Dermis microvascular lymphatic vessel endothelial cell (primary cell): Measurements from ENCODE around the gene RAB10. TPM values are rescaled to one million over a fixed set of nuclear protein-coding genes. Genes with fewer than 3 reads are reported as not detected.
"Not testable (repeated sequence)": the region's sequence is repeated elsewhere in the genome, so short reads cannot be mapped to it uniquely, and the experiment has no call there.

Experiments used
- DNase-seq, 2 donors: peaks; one replicate each; pipeline versions ENCODE4 v3.0.0 to v3.0.0-alpha.2; 2010; ENCODE audit warnings: low read depth in 2 of 2
- total RNA-seq: library from RNA; depleted of rRNA; stranded (reverse); fragments of >200 nt; gene quantifications from 2 replicates; pipeline ENCODE4 v1.2.1, GENCODE V29; 2014

The RAB10 gene
- total RNA-seq, 1 donor from 2014 or later = 46.2 TPM

DNA sequence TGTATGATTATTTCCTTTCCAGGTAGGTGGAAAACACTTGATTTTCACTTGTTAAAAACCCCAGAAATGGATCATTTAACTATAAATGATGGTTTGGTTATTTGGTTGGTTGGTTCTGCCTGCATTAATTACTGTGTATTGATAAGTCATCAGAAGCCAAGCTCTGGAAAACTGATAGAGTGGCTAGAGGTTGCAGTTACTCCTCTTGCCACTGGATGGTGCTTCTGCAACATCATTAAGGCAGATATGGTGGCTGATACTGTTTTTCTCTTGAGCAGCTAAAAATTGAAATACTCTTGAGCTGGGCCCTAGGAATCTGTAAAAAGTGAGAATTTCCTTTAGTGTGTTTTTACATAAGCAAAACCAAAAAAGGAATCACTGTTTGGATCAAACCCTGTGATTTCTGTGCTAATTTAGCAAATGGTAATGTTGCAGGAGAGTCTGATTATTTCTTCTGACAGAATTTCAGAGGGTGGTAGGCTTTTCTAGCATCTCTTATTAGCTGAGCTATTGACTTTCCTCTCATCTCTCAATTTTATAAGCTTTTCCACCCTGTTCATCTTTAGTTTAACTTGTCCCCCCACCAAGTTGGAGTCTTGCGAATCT is 54.3 kb downstream of the RAB10 start:
- peak in 1 of 2 donors; percentile 46 for DNase-seq

DNA sequence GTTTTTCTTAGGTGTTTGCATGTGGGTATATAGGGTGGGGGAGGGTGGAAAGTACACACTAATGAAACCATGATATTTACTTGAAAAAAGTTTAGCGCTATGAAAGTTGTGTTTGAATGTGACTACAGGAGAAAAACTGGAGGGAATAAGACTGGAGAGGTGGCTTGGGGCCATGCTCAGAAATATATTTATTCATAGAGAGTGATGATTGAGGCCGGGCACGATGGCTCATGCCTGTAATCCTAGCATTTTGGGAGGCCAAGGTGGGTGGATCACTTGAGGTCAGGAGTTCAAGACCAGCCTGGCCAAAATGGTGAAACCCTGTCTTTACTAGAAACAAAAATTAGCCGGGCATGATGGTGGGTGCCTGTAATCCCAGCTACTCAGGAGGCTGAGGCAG is 55.0 kb downstream of the RAB10 start:
- not testable (repeated sequence) for DNase-seq

DNA sequence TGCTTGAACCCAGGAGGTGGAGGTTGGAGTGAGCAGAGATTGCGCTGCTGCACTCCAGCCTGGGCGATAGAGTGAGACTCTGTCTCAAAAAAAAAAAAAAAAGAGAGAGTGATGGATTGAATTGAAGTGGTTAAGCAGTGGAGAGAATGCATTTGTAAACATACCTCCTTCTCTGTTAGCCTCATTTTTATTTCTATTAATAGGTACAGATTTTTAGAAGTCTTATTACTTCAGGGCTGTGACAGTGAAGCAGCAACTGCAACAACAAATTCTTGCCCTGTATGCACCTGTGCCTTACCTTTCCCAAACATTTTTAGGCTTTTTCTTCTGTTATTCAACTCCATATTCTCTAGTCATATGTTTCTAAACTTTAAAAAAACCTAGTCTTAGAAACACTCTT is 55.5 kb downstream of the RAB10 start:
- DNase-seq = no peak

DNA sequence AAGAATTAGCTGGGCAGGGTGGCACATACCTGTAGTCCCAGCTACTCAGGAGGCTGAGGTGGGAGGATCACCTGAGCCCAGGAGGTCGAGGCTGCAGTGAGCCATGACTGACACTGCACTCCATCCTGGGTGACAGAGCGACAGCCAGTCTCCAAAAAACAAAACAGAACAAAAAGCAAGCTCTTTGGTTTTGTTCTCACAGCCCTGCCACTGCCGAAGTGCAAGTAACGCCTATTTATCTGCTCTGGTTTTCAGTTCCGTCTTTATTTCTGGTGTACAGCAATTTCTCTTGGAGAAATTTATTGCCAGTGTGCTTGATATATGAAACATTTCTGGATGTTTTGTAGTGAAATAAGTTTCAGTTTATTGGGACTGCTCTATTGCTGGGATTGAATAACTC is 61.9 kb downstream of the RAB10 start:
- no peak for DNase-seq

DNA sequence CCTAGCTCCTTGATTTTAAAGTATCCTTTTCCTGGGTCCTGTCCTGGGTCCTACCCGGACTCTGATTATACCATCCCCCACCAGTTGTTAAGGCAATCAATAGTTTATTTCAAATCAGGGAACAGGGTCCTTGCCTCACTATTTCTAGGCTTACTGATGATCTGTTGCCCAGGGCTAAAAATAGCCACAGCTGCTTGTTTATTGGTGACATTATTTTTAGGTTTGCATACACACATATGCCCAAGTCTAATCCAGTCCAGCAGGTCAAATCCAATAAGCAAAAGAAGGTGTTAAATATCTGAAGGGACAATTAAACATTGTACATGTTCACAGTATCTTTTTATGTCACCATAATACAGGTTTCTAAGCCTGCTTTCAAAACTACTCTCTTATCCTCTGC is 66.0 kb downstream of the RAB10 start:
- DNase-seq = no peak

DNA sequence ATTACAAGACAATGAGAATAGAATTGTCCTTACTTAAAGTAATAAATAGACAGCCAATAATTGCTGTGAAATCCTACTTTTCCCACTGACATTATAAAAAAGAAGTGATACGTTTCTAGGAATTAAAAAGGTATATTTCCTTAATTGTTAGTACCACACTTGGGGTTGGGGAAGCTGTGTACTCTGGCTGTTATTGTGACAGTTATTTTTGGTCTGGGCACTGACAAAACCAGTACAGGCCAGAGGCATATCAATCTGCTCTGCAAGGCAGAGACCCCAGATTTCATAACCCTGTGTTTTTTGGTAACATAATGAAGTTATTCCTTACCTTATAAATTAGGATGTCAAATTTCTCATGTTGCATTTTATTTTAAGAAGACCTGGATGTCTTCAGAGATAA is 66.5 kb downstream of the RAB10 start:
- DNase-seq = no peak

DNA sequence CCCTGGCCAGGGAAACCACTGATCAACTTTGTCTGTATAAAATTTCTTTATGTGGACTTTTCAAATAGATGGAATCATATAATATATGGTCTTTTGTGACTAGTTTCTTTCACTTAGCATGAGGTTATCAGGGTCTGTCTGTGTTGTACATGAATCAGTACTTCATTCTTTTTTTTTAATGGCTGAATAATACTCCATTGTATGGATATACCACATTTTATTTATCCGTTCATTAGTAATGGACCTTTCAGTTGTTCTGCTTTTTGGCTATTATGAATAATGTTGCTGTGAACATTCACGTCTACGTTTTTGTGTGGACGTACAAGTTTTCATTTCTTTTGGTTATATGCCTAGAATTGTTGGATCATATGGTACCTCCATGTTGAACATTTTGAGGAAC is 69.9 kb downstream of the RAB10 start:
- DNase-seq = no peak

DNA sequence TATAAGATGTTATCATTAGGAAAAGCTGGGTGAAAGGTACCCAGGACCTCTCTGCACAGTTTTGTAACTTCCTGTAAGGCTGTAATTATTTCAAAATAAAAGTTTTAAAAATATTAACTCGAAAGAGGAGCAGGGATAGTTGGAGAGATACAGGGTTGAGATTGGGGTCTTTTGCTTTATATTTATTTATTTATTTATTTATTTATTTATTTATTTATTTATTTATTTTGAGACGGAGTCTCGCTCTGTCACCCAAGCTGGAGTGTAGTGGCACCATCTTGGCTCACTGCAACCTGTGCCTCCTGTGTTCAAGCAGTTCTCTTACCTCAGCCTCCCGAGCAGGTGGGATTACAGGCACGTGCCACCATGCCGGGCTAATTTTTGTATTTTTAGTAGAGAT is 74.8 kb downstream of the RAB10 start:
- not testable (repeated sequence) for DNase-seq

DNA sequence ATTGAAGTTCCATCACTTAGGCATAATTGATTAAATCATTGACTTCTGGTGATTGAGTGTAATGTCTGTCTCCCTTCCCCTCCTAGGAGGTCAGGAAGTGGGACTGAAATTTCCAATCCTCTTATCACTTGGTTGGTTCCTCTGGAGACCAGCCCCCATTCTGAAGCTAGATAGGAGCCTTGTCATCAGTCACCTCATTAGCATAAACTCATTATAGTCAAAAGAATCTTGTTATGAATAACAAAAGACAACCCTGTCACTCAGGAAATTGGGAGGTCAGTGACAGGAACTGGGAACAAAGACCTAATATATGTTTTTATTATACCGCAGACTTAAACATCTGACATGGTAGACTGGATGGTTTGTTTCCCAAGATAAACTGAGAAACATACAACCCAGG is 78.3 kb downstream of the RAB10 start:
- DNase-seq = no peak

DNA sequence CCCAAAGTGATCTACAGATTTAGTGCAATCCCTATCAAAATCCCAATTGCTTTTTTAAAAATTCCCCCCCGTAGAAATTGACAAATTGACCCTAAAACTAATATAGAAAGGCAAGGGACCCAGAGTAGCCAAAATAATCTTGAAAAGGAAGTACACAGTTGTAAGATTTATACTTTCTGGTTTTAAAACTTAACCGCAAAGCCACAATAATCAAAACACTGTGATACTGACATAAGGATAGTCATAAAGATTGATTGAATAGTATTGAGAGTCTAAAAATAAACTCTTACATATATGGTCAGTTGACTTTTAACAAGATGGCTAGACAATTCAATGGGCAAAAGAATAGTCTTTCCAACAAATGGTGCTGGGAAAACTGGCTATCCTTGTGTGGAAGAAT is 80.3 kb downstream of the RAB10 start:
- DNase-seq = no peak

DNA sequence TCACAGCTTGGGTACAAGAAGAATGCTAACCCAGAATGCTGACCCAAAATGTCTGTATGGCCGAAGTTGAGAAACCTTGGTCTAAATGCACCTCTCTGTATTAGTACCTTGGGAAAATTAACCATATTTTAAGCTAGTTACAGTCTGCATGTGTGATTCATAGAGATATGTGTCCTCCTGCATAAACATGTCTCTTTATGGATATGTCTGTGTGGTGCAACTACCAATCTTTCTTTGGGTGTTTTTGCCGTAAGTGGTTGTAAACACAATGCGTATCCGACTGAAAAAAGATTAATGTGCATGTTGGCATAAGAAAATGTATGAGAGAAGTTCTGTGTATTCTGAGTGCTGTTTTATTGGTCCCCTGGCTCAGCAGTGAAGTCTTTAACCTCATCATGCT is 84.8 kb downstream of the RAB10 start:
- no peak for DNase-seq

DNA sequence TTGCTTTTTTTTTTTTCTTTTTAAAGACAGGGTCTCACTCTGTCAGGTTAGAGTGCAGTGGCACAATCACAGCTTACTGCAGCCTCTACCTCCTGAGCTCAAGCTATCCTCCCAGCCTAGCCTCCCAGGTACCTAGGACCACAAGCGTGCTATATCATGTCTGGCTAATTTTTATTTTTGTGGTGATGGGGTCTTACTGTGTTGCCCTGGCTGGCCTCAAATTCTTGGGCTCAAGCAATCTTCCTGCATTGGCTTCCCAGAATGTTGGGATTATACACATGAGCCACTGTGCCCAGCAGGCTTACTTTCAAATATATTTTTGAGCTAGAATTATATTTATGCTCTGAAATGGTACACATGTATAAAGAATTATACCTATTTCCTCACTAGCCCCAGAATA is 85.6 kb downstream of the RAB10 start:
- DNase-seq = no peak

DNA sequence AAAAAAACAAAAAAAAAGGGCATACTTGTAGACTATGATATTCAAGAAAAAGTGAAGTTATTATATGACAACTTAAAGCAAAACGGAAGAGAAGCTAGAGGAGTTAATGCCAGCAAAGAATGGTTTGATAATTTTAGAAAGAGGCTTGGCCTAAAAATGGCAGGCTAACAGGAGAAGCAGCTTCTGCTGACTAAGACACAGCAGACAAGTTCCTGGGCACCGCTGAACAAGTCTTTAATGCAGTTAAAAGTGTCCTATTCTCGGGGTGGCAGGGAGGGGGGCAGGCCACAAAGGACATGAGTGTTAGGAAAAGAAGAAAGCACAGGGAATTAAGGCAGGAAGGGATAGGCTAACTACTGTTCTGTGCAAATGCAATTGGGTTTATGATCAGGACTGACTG is 88.7 kb downstream of the RAB10 start:
- DNase-seq = no peak

DNA sequence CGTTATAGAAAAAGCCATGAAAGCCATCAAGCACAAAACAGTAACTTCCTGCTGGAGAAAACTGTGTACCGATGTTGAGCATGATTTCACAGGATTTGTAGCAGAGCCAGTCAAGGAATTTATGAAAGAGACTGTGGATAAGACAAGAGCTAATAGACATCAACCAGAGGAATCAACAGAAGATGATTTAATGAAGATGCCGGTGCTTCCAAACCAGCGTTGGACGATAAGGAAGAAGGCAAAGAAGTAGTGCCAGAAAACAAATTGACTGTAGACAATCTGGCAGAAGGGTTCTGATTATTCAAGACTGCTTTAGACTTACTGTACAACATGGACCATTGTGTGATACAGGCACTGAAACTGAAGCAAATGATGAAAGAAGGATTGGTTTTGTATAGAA is 89.5 kb downstream of the RAB10 start:
- no peak for DNase-seq

DNA sequence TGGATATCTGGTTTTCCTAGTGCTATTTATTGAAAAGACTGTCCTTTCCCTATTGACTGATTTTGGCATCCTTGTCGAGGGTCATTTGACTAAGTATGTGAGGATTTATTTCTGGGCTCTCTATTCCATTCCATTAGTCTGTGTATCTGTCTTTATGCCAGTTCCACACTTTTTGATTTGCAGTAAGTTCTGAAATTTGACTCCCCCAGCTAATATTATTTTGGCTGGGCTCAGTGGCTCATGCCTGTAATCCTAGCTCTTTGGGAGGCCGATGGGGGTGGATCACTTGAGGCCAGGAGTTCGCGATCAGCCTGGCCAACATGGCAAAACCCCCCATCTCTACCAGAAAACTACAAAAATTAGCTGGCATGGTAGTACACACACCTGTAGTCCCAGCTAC is 92.2 kb downstream of the RAB10 start:
- no peak for DNase-seq

DNA sequence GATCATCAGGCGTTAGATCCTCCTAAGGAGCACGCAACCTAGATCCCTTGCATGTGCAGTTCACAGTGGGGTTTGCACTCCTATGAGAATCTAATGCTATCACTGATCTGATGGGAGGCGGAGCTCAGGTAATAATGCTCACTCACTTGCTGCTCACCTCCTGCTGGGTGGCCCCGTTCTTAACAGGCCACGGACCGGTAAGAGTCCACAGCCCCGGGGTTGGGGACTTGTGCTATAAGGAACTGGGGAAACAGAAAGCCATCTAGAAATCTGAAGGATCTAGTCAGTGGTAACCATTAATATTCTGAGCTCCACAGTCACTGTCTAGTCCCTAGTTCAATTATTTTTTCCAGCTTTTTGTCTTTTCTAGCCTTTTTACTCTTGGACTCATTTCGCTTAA is 94.3 kb downstream of the RAB10 start:
- DNase-seq = no peak

DNA sequence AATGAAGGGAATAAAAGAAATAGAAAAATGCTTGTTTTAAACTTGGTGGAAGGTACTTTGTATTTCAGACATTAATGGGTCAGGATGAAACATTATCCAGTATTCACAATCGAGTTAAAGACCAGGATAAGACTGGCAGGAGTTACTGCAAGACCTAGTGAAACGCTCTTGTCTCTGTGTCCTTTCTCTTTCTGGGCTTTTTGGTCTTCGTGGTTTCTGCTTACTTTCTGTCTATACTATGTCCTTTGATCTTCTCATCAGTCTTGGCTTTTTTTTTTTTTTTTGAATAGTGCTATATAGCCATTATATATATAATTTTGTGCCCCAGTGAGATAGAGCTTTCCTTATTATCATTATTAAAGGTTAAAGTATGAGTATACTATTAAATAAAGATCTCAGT is 96.9 kb downstream of the RAB10 start:
- no peak for DNase-seq

DNA sequence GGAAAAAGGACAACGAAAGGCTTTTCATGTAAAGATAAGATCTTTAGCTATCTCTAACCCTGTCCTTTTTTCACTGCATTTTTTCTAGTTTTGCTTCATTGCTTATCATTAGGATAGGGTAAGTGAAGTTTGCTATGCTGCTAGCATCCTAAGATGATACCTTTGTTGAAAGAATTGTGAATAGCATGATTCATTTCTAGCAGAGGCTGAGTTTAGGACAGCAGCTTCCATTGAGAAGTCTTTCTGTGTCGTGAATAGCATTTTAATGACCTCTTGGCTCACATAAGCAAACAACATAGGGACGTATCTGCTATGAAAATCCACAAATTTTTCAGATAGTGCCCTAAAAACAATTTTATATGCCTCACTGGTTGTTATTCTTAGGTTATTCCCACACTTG is 102.6 kb downstream of the RAB10 start:
- DNase-seq = no peak

DNA sequence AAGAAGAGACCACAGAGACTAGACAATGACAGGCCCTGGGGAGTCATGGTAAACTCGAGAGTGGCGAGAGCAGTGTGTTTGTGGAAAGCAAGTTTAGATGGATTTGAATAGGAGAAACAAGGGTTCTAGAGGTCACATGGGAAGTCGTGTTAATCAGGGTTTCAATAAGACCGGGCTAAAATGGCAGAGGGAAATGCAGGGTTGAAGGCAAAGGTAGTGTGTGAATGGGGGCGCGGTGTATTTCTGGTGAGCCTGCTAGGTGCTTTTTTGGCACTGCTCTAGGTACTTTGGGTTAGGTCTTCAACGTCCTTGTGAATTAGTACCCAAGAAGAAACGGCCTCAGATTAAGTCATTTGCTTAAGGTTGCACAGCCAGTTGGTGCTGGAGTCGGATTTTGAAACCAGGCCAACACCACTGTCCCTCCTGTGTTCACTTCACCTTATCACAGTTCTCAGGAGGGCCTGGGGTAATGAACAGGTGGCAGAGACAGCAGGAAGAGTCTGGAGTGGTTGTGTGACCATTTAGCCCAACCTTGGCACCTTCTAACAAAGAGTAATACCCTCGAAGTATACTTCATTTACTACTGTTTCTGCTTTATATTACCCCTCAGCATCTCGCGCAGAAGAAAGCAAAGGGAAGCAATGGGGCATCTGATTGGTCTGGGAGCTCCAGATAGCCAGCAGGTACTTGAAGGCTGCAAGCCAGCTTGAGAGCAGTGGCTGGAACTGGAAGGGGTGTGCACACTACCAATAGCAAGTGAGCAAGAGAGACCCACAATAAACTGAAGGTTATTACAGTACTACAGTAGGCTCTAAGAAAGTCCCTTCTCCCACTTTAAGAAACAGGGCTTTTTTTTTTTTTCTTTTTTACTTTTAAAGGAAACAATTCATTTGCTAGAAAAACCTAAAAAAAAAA is 105.6 kb downstream of the RAB10 start:
- DNase-seq = no peak

DNA sequence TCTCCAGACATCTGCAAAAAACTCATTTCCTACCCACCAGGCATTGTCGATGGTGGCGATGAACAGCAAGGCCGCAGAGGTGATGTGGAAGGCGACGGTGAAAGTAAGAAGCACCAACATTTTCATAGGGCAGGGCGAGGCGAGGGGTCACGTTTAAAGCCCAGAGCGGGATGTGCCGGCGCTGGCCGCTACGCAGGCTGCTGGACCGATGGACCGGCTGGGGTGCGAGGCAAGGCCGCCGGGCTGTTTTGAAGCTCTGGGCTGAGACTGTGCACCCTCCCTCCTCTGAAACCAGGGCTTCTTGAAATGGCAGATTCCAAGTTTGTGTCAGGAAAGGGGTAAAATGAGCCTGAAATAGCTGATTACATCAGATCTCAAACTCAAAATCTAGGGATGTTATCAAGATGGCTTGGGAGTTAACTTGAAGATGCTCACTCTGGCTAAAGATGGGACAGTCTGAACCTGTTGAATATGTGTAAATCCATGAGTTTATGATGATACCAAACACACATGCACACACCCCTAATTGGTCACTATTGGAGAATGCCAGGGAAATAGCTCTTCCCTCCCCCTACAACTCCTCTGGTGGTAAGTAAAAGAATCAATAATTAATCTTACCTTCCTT is 107.4 kb downstream of the RAB10 start:
- DNase-seq = no peak

DNA sequence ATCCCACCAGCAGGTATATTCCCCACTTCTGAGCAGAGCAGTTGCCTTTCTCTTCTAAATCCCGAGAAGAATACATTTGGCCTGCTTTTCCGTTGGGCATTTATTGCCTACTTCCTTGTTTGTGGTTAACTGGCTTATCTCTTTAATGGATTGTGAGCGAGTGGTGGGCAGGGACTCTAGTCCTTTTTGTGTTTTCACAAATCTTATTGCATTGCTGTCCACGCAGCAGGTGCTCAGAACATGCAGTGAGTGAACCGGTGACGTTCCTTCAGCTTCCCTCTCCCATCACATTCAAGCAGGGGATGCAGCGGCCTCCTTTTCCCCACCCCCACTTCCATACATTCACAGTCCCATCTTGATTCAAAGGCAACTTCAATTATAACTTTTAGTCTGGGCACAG is 110.1 kb downstream of the RAB10 start:
- DNase-seq = no peak

DNA sequence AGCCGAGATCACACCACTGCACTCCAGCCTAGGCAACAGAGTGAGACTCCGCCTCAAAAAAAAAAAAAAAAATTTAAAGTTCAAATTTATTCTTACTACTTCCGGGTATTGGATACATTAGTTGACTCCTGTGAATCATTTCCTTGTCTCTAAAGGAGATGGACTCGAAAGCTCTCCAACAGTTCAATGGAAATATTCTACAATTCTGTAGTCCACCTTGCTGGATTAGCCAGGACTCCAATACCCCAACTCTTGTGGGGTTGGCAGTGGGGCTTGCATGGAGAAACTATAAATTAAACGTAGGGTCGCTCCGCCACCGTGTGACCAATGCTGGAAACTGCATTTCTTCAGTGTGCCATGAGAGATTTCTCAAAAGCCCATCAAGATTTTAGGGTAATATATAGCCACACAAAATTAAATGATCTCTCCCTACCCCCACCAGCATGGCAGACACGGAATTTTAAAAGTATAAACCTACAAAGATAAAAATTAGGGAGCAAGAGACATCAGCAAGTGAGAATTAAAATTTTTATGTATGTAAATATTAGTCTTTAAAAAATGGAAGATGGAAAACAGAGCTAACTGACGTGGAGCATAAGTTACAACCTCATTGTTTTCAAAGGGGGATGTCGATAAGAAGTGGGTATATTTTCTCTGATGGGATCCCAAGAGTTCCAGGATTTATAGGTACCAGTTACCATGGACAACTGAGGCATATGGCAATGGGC is 111.2 kb downstream of the RAB10 start:
- DNase-seq = peak; percentile 49 to 61
